A673 (cell line): ENCODE data around the gene CAPZB. TPM values are rescaled to one million over a fixed set of nuclear protein-coding genes. Genes with fewer than 3 reads are reported as not detected.

Source experiments
- BruUV-seq: library from RNA; stranded (reverse); fragments of 400-500 nt; replicated peaks from 2 replicates; lab custom pipeline; 2021; lab: Mats Ljungman, UMichigan
- CTCF ChIA-PET: fragments of 300-600 bp; sonication (Branson Sonifier 250); formaldehyde crosslinking; loops from one replicate; lab custom pipeline; 2022; ENCODE audit warnings: antibody characterized with exemption; lab: Charles Lee
- POLR2A ChIA-PET: fragments of 300-600 bp; sonication (Branson Sonifier 250); formaldehyde crosslinking; loops from one replicate; lab custom pipeline; 2022; ENCODE audit warnings: antibody characterized with exemption; ENCODE audit not compliant: low non-redundant PET; lab: Charles Lee
- DNase-seq: peaks from one replicate; pipeline ENCODE4 v3.0.0-alpha.2; 2015; ENCODE audit warnings: low spot score
- H3K27ac ChIP-seq: fragments of 200-600 bp; sonication (generic); 2 replicates; pipeline ENCODE4 v1.5.1; 2016; ENCODE audit warnings: mixed run types, low read depth, mild to moderate bottlenecking, mixed read lengths, antibody characterized with exemption, low read length; ENCODE audit not compliant: poor library complexity, severe bottlenecking
- H3K27me3 ChIP-seq: fragments of 200-600 bp; sonication (generic); replicated peaks from 2 replicates; pipeline ENCODE4 v1.6.1; 2017; ENCODE audit warnings: mixed run types, low read depth, mild to moderate bottlenecking, mixed read lengths, antibody characterized with exemption, low read length; ENCODE audit not compliant: insufficient read depth, poor library complexity
- H3K36me3 ChIP-seq: fragments of 200-600 bp; sonication (generic); 2 replicates; pipeline ENCODE4 v1.6.1; 2016; ENCODE audit warnings: mixed run types, mild to moderate bottlenecking, mixed read lengths, antibody characterized with exemption, low read length; ENCODE audit not compliant: insufficient read depth, poor library complexity, severe bottlenecking
- H3K4me1 ChIP-seq: fragments of 200-600 bp; sonication (generic); 2 replicates; pipeline ENCODE4 v1.6.1; 2017; ENCODE audit warnings: mixed run types, mild to moderate bottlenecking, mixed read lengths, antibody characterized with exemption, low read length; ENCODE audit not compliant: insufficient read depth, poor library complexity, severe bottlenecking
- H3K4me3 ChIP-seq: fragments of 200-600 bp; sonication (generic); 2 replicates; pipeline ENCODE4 v1.5.1; 2016; ENCODE audit warnings: low read depth, mixed run types, mild to moderate bottlenecking, mixed read lengths, low read length; ENCODE audit not compliant: poor library complexity, severe bottlenecking
- H3K9me3 ChIP-seq: fragments of 200-600 bp; sonication (generic); 2 replicates; pipeline ENCODE4 v1.6.1; 2016; ENCODE audit warnings: mixed run types, low read depth, mild to moderate bottlenecking, mixed read lengths, antibody characterized with exemption, low read length; ENCODE audit not compliant: poor library complexity, severe bottlenecking
- CTCF ChIP-seq: fragments of 300-800, 200-600 bp; sonication (generic); conservative IDR thresholded peaks from 2 replicates; pipeline ENCODE4 v1.5.1; 2017; ENCODE audit warnings: low read depth, mild to moderate bottlenecking, antibody characterized with exemption, low read length, moderate library complexity, mixed read lengths
- EZH2 ChIP-seq: fragments of 200-600 bp; sonication (generic); IDR thresholded peaks from 2 replicates; pipeline ENCODE4 v1.6.1; 2017; ENCODE audit warnings: borderline replicate concordance, low read depth, mild to moderate bottlenecking, mixed read lengths, antibody characterized with exemption, low read length; ENCODE audit not compliant: poor library complexity, severe bottlenecking
- intact Hi-C: fragments of 100-400 bp; cut with micrococcal nuclease; formaldehyde crosslinking; loops from one replicate; pipeline ENCODE4 v1.10.0; 2022; ENCODE audit not compliant: unreplicated experiment
- total RNA-seq: library from RNA; stranded (reverse); gene quantifications from 2 replicates; pipeline ENCODE4 v1.2.3, GENCODE V29; 2021

The CAPZB gene
- total RNA-seq, 1 experiment from 2014 or later = 214 TPM

GRCh38 chr1:19469004-19469403, 16.3 kb downstream of the CAPZB start:
- Histone ChIP-seq H3K9me3 (no peaks in the 10 kb centered on the region), H3K36me3 (no peaks in the 10 kb centered on the region), H3K27me3 (no peaks in the 10 kb centered on the region), H3K4me1 (peaks cover 25% of the 10 kb centered on the region), H3K27ac (peak overlapping the region; percentile 15), H3K4me3 (no peak overlapping the region)
- no peak for DNase-seq
- TF ChIP-seq CTCF (no peak), EZH2 (no peak)
- CTCF ChIA-PET = no interaction called here
- no TSS peak for BruUV-seq
- intact Hi-C loops = no loop called here
- POLR2A ChIA-PET = no interaction called here

GRCh38 chr1:19468397-19468956, 16.9 kb downstream of the CAPZB start:
- BruUV-seq = no TSS peak

GRCh38 chr1:19467199-19468187, 17.8 kb downstream of the CAPZB start:
- POLR2A ChIA-PET = no interaction called here

More at GRCh38 chr1:19468397-19468956, 16.9 kb downstream of the CAPZB start:
- H3K4me3 ChIP-seq = no peak overlapping the region
- DNase-seq = no peak
- H3K27me3 ChIP-seq = no peaks in the 10 kb centered on the region
- no peaks in the 10 kb centered on the region for H3K9me3 ChIP-seq
- H3K36me3 ChIP-seq = no peaks in the 10 kb centered on the region
- TF ChIP-seq EZH2 = no peak
- no peak for TF ChIP-seq CTCF
- CTCF ChIA-PET = no interaction called here
- H3K27ac ChIP-seq = peak overlapping the region; percentile 15
- intact Hi-C loops = no loop called here
- H3K4me1 ChIP-seq = peaks cover 27% of the 10 kb centered on the region
- POLR2A ChIA-PET = no interaction called here

More at GRCh38 chr1:19467199-19468187, 17.8 kb downstream of the CAPZB start:
- Histone ChIP-seq H3K4me1 (peaks cover 36% of the 10 kb centered on the region), H3K27ac (no peak overlapping the region), H3K36me3 (no peaks in the 10 kb centered on the region), H3K9me3 (no peaks in the 10 kb centered on the region), H3K4me3 (no peak overlapping the region), H3K27me3 (no peaks in the 10 kb centered on the region)
- DNase-seq = no peak
- intact Hi-C loops = no loop called here
- BruUV-seq = no TSS peak
- CTCF ChIA-PET = no interaction called here
- TF ChIP-seq CTCF = no peak
- TF ChIP-seq EZH2 = no peak
